SIG-M5 (cell line): ENCODE data around the gene ANKRD13A.
"Not testable (repeated sequence)": the region's sequence is repeated elsewhere in the genome, so short reads cannot be mapped to it uniquely, and the experiment has no call there.

Experiments
- DNase-seq: peaks from one replicate; lab custom pipeline; 2025; lab: John Stamatoyannopoulos, UW

Gene ANKRD13A

GRCh38 chr12:109983432-109984142, 15.6 kb upstream of the ANKRD13A start:
- DNase-seq: no peak

GRCh38 chr12:109986236-109986635, 13.0 kb upstream of the ANKRD13A start:
- not testable (repeated sequence) for DNase-seq

- no peak for DNase-seq
These were observed 11.6 kb upstream of the ANKRD13A start for GRCh38 chr12:109987615-109988014.

DNA sequence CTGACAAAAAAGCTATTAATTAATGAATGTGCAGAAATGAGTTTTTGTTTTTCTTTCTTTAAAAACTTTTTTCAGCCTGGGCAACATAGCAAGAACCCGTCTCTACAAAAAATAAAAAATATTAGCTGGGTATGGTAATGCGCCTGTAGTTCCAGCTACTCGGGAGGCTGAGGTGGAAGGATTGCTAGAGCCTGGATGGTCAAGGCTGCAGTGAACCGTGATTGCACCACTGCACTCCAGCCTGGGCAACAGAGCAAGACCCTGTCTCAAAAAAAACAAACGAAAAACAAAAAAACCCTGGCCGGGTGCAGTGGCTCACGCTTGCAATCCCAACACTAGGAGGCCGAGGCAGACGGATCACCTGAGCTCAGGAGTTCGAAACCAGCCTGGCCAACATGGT, 11.0 kb upstream of the ANKRD13A start:
- DNase-seq: no peak

- DNase-seq: no peak
These were observed 10.3 kb upstream of the ANKRD13A start for GRCh38 chr12:109988903-109989302.

DNA sequence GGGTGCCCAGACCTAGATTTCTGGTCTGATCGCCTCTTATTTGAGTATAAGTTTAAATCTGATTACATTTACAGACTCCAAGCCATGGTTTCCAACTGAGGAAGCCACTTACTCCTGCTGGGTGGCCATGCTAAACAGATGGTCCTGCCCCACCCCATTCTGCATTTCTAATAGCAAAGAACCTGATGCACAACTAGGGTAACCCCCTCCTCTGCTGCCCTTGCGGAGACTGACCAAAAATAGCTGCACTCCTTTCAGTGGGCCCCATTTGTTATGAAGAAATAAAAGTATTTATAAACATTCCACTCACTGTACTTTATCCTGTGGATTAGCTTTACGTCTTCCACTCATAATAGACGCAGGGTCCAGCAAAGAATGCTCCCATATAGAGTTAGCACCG, 9.8 kb upstream of the ANKRD13A start:
- no peak for DNase-seq

DNA sequence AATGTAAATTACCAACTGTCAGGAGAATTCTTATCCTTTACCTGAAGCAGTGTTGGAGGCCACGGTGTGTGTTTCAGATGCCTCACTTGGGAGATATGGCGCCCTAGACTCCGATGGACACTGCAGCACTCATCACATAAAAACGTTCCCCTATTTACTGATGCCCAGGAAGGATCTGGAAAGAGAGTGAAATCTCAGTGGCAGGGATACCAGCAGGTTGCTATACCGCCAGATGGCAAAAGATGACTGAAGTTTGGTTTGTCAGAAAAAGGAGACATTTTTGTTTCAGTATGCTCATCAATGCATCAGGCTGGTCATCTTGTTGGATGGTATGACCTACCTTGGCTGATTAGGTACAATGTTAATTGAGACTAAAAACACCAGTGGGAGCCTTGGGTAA, 7.6 kb upstream of the ANKRD13A start:
- no peak for DNase-seq

GRCh38 chr12:109993091-109993490, 6.1 kb upstream of the ANKRD13A start:
- DNase-seq: no peak

GRCh38 chr12:109994401-109995175, 4.6 kb upstream of the ANKRD13A start:
- DNase-seq: peak; percentile 15

- no peak for DNase-seq
These were observed 3.9 kb upstream of the ANKRD13A start for GRCh38 chr12:109995361-109995685.

- DNase-seq: peak; percentile 59
These were observed 3.3 kb upstream of the ANKRD13A start, which contains the start of gene GIT2 for GRCh38 chr12:109995686-109996482. TSS of gene GIT2 (minus strand) at chr12:109996368. CDS start at chr12:109996224, 144 bp downstream.

DNA sequence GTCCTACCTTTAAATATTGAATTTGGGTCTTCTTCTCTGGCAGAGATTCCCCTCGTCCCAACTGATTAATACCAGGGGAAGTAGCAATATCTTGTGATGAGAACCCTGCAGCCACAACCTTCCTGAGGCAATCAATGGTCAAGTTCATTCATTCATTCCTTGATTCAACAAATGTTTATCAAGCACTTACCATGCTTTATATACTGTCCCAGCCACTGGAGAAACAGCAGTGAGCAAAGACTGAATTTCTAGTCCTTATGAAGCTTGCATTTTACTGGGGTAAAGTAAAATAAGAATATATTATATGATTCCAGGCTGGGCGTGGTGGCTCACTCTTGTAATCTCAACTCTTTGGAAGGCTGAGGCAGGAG, 2.8 kb upstream of the ANKRD13A start:
- no peak for DNase-seq

DNA sequence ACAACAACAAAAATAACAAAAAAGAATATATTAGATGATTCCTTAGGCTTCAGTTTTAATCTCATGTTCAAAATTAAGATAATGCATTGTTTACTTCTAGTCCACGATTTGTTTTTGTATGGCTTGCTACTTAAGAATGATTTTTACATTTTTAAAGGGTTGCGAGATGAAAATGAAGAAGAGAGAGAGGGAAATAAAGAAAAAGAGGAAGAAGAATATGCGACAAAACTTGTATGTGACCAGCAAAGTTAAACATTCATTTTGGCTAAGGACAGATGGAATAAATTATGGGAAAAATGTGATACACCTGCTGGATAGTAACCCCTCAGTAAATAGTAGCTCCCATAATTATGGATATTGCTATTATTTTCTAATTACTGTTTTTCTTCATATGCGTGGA, 1.8 kb upstream of the ANKRD13A start:
- no peak for DNase-seq

DNA sequence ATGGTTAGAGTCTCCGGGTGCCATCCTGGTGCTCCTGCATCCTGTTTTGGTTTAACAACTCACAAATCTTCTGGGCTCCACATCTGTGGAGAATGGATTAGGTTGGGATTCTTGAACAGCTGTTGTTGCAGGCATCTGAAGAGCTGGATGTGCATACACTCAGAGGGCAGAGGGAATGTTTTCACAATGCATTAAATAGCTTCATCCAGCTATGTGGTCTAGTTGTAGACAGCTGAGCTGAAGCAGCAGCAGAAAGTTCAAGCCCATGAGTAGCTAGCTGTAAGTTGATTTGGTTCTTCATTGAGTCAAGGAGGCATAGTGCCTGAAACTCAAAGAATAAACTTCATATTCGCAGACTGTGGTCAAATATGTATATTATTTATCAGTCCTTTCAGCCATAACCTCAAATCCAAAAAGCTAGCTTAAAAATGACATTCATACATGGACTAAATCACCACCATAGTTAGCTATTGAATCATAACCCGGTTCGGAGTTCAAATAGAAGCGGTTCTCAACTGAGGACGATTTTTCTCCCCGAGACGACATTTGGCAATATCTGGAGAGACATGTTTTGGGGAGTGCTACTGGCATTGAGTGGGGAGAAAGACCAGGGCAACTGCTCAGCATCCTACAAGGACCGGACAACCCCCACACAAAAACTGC, 858 bp upstream of the ANKRD13A start:
- no peak for DNase-seq

DNA sequence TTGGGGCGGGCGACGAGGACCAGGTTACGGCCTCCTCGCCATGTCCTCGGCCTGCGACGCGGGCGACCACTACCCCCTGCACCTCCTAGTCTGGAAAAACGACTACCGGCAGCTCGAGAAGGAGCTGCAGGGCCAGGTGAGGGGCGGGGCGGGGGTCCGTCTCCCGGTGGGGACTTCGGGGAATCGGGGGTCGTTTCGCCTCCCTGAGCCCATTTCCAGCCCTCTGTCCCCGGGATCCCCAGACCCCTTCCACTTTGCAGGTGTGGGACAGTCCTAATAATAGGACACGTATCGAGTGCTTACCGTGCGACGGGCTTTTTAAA, 380 bp downstream of the ANKRD13A start:
- no peak for DNase-seq

GRCh38 chr12:109999983-110000505, 814 bp downstream of the ANKRD13A start:
- DNase-seq: no peak

- no peak for DNase-seq
These were observed 2.4 kb downstream of the ANKRD13A start for GRCh38 chr12:110001596-110001995.

DNA sequence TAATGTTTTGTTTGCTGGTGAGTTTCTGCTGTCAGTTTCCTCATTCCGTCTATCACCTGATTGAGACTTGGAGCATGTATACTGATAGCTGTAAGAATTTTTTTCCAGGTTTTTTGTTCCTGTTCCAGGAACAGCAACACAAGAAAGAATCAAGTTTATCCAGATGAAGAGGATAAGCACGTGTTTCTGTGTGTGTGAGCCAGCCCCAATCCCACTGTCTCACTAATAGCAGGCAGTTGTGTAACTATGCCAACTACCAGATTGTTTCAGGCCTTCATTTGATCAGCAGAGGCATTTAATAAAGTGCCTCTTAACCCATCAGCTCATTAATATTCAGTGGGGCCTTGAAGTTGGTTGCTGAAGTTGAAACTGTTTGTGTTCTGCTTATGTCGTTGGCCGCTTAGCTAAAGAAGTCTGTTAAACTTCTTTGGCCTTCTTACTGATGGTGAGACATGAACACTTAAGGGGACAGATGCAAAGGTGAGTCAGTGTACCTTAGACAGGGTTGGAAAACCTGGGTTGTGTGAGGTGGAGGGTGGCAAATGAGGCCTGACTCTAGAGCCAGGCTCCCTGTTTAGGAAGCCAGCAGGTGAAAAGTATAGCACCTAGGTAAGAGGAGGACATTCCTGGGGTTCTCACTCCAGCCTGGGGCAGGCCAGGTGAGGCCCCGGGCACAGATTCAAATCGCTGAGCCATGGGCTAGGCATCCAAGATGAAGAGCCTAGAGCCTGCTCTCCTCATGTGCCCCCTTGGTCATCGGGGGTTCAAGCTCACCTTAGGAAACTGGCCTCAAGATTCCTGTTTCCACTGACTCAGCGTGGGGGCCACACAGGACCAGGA, 3.7 kb downstream of the ANKRD13A start:
- no peak for DNase-seq

DNA sequence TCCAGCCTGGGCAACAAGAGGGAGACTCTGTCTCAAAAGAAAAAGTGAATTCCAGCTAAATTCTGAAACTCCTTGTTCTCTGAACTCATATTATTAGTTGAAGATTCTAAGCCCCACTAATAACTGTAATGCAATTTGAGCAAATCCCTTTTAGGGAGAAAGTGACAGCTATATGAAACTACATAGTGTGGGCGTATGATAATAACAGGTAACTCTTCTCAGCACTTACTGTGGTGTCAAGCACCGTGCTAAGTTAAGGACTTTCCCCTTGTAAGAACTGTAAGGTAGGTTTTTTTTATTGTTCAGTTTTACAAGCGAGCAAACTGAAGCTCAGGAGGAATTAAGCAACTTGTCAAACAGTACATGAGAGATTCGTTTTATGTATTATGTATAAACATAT, 5.4 kb downstream of the ANKRD13A start:
- no peak for DNase-seq

DNA sequence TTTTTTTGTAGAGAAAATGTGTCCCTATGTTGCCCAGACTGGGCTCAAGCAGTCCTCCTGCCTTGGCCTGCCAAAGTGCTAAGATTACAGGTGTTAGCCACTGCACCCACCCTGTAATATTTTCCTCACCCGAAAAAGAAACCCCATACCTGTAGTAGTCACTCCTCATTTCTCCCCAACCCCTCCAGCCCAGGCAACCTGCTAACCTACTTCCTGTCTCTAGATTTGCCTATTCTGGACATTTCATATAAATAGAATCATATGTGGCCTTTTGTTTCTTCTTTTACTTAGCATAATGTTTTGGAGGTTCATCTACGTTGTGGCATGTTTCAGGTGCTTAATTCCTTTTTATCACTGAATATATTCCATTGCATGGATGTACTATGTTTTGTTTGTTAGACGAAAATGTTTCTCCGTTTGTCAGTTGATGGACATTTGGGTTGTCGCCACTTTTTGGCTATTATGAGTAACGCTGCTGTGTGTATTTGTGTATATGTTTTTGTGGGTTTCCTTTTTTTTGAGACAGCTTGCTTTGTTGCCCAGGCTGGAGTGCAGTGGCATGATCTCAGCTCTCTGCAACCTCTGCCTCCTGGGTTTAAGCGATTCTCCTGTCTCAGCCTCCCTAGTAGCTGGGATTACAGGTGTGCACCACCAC, 6.2 kb downstream of the ANKRD13A start:
- DNase-seq: no peak

- DNase-seq: no peak
These were observed 6.9 kb downstream of the ANKRD13A start for GRCh38 chr12:110006115-110006514.
